Adrenal gland (tissue), 12 donors: ENCODE results near the gene ZYG11B. TPM values are rescaled to one million over a fixed set of nuclear protein-coding genes. Genes with fewer than 3 reads are reported as not detected.
"Not testable (repeated sequence)": the region's sequence is repeated elsewhere in the genome, so short reads cannot be mapped to it uniquely, and the experiment has no call there.

Experiments used
- DNase-seq, 7 donors: peaks; one replicate each; pipeline ENCODE4 v3.0.0-alpha.2; 2019 to 2020
- H3K27ac ChIP-seq, 5 donors: fragments of 200-600 bp; sonication (generic) in 4 of 5; 1 replicate in 3 of 5; 2 replicates in 2 of 5; pipeline versions ENCODE4 v1.5.1 to v1.8.0; 2016 to 2020; ENCODE audit warnings: mild to moderate bottlenecking in 1 of 5
- H3K27me3 ChIP-seq: fragments of 200-600 bp; 2 replicates; pipeline ENCODE4 v1.8.0; 2021
- H3K36me3 ChIP-seq, 2 donors: fragments of 200-600 bp; replicated peaks in 1 of 2; 1 replicate in 1 of 2; 2 replicates in 1 of 2; pipeline versions ENCODE4 v1.5.1 to v1.8.0; 2018 to 2022
- H3K4me1 ChIP-seq, 2 donors: fragments of 200-600 bp; replicated peaks in 1 of 2; 1 replicate in 1 of 2; 2 replicates in 1 of 2; pipeline versions ENCODE4 v1.5.1 to v1.8.0; 2018 to 2021
- H3K4me3 ChIP-seq, 4 donors: fragments of 200-600 bp; sonication (generic) in 3 of 4; one replicate each; pipeline ENCODE4 v1.5.1; 2016 to 2018
- H3K9me3 ChIP-seq, 3 donors: fragments of 200-600 bp; sonication (generic) in 1 of 3; replicated peaks in 1 of 3; 1 replicate in 2 of 3; 2 replicates in 1 of 3; pipeline versions ENCODE4 v1.5.1 to v1.8.0; 2016 to 2021
- CTCF ChIP-seq, 6 experiments: fragments of 450-650 bp in 4 of 6; fragments of 200-600 bp in 2 of 6; sonication (generic) in 1 of 6; IDR thresholded peaks; 1 replicate in 5 of 6; 2 replicates in 1 of 6; pipeline versions ENCODE4 v1.5.1 to v1.8.0; 2016 to 2021; ENCODE audit warnings: antibody characterized with exemption in 6 of 6, mild to moderate bottlenecking in 2 of 6, moderate library complexity in 1 of 6
- POLR2A ChIP-seq, 2 donors: fragments of 450-650 bp; IDR thresholded peaks; one replicate each; pipeline ENCODE4 v1.6.1; 2017; ENCODE audit warnings: antibody characterized with exemption in 2 of 2, mild to moderate bottlenecking in 2 of 2, moderate library complexity in 1 of 2
- WGBS, 4 donors: extraction: QIAGEN DNeasy Blood & Tissue Kit in 2 of 4; methylation state at CpG; one replicate each; pipeline versions ENCODE4 v1.1.5 to v1.1.7; 2013 to 2017; 5-methylcytosine and 5-hydroxymethylcytosine counted together
- intact Hi-C, 2 donors: fragments of 100-400 bp; cut with DNase I; formaldehyde crosslinking; loops; one replicate each; pipeline versions ENCODE4 v1.14.1 to v1.15.0; 2022 to 2023
- polyA plus RNA-seq, 3 donors: library from polyadenylated mRNA; stranded (reverse); fragments of 200-250 nt in 2 of 3; fragments of 350-450 nt in 1 of 3; fragmentation: Illumina TruSeq in 1 of 3; extraction: RNeasy Lipid Tissue Mini Kit (QIAGEN cat#74804) in 1 of 3; gene quantifications; one replicate each; pipeline ENCODE4 v1.2.3, GENCODE V29; 2013 to 2014
- total RNA-seq, 9 donors: library from RNA; depleted of rRNA in 4 of 9; stranded (reverse); fragments of >200 nt in 4 of 9; fragments of 120-200 nt in 1 of 9; fragmentation: NEBNext Ultra II Directional in 1 of 9; extraction: Animal tissue kit (Norgen Biotek cat#: 25700) in 1 of 9; gene quantifications; one replicate each; pipeline versions ENCODE4 v1.1.0 to v1.2.4, GENCODE V29; 2013 to 2023
- donor health status: healthy with polysubstance abuse.
- donor health status: Bipolar disorder and iron deficiency.
- donor health status: DM: yes; HTN: yes; CAD: no.
- donor health status: DM: no; HTN: no; CAD: no.
- donor health status: DM: no; HTN: no; CAD: no.
- donor health status: DM: yes; HTN: yes; CAD: no.

The ZYG11B gene
- total and polyA plus RNA-seq, 12 donors = 4.5 to 63.5 (median 38.8) TPM

GRCh38 chr1:52825868-52826267, 99.6 kb downstream of the ZYG11B start:
- Histone ChIP-seq H3K36me3 (peaks cover 0 to 11% of the 10 kb centered on the region in 2 donors), H3K27me3 (no peaks in the 10 kb centered on the region), H3K4me3 (no peak overlapping the region), H3K9me3 (no peaks in the 10 kb centered on the region), H3K27ac (no peak overlapping the region), H3K4me1 (no peaks in the 10 kb centered on the region)
- intact Hi-C loops = no loop called here
- TF ChIP-seq CTCF (IDR thresholded peaks at IDR 0.05) (no peak), POLR2A (IDR thresholded peaks at IDR 0.05) (no peak)
- WGBS, 4 donors = 51 to 61% (median 57%) methylated on average over 1 of the region's 1 CpG
- no peak for DNase-seq

GRCh38 chr1:52834798-52835197, 108.5 kb downstream of the ZYG11B start:
- Histone ChIP-seq H3K27ac (no peak overlapping the region), H3K27me3 (no peaks in the 10 kb centered on the region), H3K36me3 (no peaks in the 10 kb centered on the region), H3K4me3 (no peak overlapping the region), H3K4me1 (peaks cover 0 to 6% of the 10 kb centered on the region in 2 donors), H3K9me3 (no peaks in the 10 kb centered on the region)
- intact Hi-C loops = no loop called here
- no peak for TF ChIP-seq CTCF (IDR thresholded peaks at IDR 0.05)
- no peak for TF ChIP-seq POLR2A (IDR thresholded peaks at IDR 0.05)
- DNase-seq = peak in 1 of 7 donors; percentile 10
- WGBS, 4 donors = 85 to 95% (median 87%) methylated on average over 3 of the region's 3 CpGs

- no peak for DNase-seq
- Histone ChIP-seq H3K27ac (no peak overlapping the region), H3K4me3 (no peak overlapping the region), H3K27me3 (no peaks in the 10 kb centered on the region), H3K4me1 (peaks cover 0 to 6% of the 10 kb centered on the region in 2 donors), H3K36me3 (no peaks in the 10 kb centered on the region), H3K9me3 (no peaks in the 10 kb centered on the region)
- TF ChIP-seq CTCF (IDR thresholded peaks at IDR 0.05) (no peak), POLR2A (IDR thresholded peaks at IDR 0.05) (no peak)
- WGBS, 4 donors = 56 to 66% (median 60%) methylated on average over 3 of the region's 3 CpGs
- intact Hi-C loops = no loop called here
Measured at GRCh38 chr1:52836035-52836434, 109.8 kb downstream of the ZYG11B start.

- intact Hi-C loops, DNase-seq, H3K27ac ChIP-seq, H3K9me3 ChIP-seq, H3K4me3 ChIP-seq, H3K4me1 ChIP-seq, H3K36me3 ChIP-seq: not testable (repeated sequence)
- 85 to 92% (median 91%) methylated on average over 10 of the region's 10 CpGs for whole genome bisulfite sequencing, 4 donors
- peaks cover 17% of the 10 kb centered on the region for H3K27me3 ChIP-seq
Measured at GRCh38 chr1:52839175-52839574, 112.9 kb downstream of the ZYG11B start.

- peak in 6 of 7 donors; percentile 28 to 53 (median 36) for DNase-seq
- Histone ChIP-seq H3K27me3 (peaks cover 26% of the 10 kb centered on the region), H3K9me3 (no peaks in the 10 kb centered on the region), H3K27ac (no peak within 1 kb of the TSS), H3K36me3 (no peaks in the 10 kb centered on the region), H3K4me3 (peak within 1 kb of the TSS in 2 of 4 donors; percentile 26 to 38), H3K4me1 (peaks cover 0 to 10% of the 10 kb centered on the region in 2 donors)
- intact Hi-C loops = no loop called here
- WGBS, 4 donors = 0 to 3% (median 1%) methylated on average over 4 to 88 of the region's 88 CpGs
- no peak for TF ChIP-seq POLR2A (IDR thresholded peaks at IDR 0.05)
- TF ChIP-seq CTCF (IDR thresholded peaks at IDR 0.05) = peak in 3 of 6 experiments; percentile 26 to 41 (median 27)
Measured at GRCh38 chr1:52842643-52843310, 116.5 kb downstream of the ZYG11B start, which contains the start of gene ZYG11A. Gene ZYG11A, plus strand, starts transcription at chr1:52842760. Its CDS starts 124 bp downstream, at chr1:52842884.

GRCh38 chr1:52845119-52845518, 118.9 kb downstream of the ZYG11B start:
- H3K9me3 ChIP-seq, H3K4me1 ChIP-seq, H3K4me3 ChIP-seq, DNase-seq, H3K36me3 ChIP-seq, H3K27ac ChIP-seq, intact Hi-C loops: not testable (repeated sequence)
- H3K27me3 ChIP-seq = peaks cover 26% of the 10 kb centered on the region
- WGBS, 4 donors = 75 to 89% (median 81%) methylated on average over 6 of the region's 6 CpGs
